Subcutaneous adipose tissue (tissue), 4 donors: ENCODE data around the gene BARHL2. TPM values are rescaled to one million over a fixed set of nuclear protein-coding genes. Genes with fewer than 3 reads are reported as not detected.

Experiments
- total RNA-seq, 4 donors: library from RNA; depleted of rRNA; stranded (reverse); fragments of >200 nt; gene quantifications; one replicate each; pipeline ENCODE4 v1.1.0, GENCODE V29; 2016
- TF ChIP-seq, protein P1 (sequence below): fragments of 450-650 bp; IDR thresholded peaks from one replicate; pipeline ENCODE4 v1.5.1; 2016; ENCODE audit warnings: low read depth, mild to moderate bottlenecking, control low read depth, antibody characterized with exemption, moderate library complexity

The BARHL2 gene
- total RNA-seq, result not detected

DNA sequence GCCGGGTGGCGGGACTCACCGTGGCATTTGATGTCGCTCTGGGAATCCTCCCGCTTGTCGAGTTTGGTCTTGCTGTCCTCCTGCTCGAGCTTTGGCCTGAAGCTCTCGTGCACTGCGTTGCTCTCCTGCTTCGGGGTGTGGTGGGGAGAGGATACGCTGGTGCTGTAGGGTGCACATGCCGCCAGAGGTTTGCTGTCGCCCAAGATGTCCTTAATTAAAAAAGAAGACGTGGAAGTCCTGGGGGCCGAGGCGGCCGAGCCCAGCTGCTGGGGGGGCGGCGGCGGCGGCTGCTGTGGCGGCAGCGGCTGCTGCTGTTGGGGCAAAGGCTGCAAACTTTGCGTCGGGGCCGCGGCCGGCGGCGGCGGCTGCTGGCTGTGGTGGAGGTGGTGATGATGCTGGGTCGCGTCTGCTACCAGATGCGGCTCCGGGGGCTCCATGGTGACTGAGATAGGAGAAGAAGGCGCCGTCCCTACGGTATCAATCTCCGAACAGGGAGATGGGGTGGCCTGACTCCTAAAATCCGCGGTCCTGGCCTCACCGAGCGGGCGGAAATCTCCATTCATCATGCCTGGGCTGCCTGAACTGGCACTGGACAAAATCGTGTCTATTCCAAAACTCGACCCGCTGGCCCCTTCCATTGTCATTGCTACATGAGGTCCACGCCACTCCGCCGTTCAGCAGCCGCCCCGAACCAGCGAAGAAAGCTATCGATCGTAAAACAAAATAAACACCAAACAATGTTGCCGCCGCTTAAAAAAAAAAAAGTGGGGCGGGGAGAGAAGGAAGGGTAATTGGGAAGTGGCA lies at the start of gene BARHL2:
BARHL2 (minus strand) TSS at position 751 of the 804 bp plus-strand sequence; CDS start at position 644, 107 bp downstream.
- TF ChIP-seq, protein P1, sequence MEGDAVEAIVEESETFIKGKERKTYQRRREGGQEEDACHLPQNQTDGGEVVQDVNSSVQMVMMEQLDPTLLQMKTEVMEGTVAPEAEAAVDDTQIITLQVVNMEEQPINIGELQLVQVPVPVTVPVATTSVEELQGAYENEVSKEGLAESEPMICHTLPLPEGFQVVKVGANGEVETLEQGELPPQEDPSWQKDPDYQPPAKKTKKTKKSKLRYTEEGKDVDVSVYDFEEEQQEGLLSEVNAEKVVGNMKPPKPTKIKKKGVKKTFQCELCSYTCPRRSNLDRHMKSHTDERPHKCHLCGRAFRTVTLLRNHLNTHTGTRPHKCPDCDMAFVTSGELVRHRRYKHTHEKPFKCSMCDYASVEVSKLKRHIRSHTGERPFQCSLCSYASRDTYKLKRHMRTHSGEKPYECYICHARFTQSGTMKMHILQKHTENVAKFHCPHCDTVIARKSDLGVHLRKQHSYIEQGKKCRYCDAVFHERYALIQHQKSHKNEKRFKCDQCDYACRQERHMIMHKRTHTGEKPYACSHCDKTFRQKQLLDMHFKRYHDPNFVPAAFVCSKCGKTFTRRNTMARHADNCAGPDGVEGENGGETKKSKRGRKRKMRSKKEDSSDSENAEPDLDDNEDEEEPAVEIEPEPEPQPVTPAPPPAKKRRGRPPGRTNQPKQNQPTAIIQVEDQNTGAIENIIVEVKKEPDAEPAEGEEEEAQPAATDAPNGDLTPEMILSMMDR, result no peak

DNA sequence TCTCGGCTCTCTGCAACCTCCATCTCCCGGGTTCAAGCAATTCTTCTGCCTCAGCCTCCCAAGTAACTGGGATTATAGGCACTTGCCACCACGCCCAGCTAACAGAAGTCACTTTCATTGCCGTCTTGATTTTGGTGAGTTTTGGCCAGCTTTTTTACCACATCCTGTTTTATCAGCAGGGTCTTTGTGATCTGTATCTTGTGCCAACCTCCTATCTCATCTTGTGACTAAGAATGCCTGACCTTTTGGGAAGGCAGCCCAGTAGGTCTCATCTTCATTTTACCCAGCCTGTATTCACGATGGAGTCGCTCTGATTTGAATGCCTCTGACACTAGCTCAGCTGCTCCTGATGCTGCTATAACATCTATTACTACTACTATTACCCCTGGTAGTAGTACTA lies 46.8 kb upstream of the BARHL2 start:
- TF ChIP-seq, protein P1, result no peak

DNA sequence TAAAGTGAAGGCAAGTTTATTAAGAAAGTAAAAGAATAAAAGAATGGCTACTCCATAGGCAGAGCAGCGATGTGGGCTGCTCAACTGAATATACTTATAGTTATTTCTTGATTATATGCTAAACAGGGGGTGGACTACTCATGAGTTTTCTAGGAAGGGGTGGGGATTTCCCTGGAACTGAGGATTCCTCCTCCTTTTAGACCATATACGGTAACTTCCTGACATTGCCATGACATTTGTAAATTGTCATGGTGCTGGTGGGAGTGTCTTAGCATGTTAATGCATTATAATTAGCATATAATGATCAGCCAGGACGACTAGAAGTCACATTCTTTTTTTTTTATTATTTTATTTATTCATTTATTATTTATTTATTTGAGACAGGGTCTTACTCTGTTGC lies 46.4 kb upstream of the BARHL2 start:
- TF ChIP-seq, protein P1, result no peak

DNA sequence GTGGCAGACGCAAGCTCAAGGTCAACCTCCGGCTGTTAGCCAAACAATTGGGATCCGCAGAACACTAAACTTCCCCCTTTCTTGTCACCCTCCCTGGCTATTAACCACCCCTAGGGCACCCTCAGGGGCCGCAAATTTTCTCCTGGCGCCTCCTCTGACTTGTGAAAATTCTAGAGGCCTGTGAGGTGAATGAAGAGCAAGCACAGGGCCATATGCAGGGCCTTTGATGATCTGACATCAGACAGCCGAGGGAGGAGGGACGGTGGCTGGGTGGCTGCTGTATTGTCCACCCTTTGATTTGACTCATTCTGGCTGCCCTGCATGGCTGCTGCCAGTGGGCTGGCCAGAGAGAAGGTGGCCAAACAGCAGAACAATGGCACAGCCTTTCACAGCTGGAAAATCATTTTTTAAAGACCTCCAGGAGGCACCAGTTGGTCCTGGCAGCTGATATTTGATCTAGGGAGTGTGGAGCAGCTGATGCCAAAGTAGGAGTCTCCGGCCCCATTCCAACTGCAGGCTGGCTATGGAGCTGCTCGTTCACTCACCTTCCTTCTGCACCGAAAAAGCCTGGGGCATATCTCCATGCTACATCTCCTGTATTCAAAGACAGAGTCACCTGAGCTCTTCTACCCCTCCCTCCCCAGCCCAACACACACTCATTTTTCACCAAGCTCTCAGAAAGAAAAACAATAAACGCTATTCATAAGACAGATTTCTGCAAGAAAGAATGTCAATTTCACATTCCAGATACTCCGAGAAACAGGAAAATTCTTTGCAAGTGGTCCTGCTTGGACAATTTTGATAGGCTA lies 44.9 kb upstream of the BARHL2 start:
- TF ChIP-seq, protein P1, result no peak

DNA sequence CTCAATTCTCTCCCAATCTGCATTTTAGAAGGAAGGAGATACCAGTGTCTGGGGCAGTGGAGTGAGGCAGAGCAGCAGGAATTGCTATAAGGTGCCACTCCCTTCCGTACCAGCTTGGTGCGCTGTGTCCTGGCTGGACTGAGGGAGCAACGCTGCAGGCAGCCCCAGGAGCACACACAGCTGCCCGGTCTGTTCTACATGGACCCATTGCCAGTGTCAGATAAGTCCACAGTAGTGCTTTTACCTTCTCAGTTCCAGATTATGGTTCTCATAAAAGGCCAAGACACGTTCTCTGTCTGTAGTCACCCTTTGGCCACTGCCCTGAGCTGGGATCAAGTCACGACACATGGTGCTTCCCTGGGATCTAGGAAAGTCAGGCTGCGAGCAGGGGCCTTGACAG lies 44.1 kb upstream of the BARHL2 start:
- TF ChIP-seq, protein P1, result no peak

DNA sequence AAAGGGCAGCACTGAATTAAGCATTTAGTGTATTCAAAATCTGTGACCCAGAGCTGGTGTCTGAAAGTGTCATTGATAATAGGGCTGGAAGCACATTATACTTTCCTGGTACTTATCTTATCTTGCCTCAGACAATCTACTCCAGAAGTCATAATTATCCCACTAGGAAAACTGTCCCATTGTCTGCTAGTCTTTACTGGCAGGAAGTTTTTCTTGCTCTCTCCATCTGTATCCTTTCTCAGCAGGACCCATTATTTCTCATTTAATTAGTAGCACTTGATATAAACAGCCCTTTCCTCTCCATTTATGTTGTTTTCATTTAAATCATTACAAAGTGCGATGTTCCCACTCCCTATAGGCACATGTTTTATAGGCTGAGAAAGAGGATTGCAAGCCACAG lies 36.5 kb upstream of the BARHL2 start:
- TF ChIP-seq, protein P1, result no peak

DNA sequence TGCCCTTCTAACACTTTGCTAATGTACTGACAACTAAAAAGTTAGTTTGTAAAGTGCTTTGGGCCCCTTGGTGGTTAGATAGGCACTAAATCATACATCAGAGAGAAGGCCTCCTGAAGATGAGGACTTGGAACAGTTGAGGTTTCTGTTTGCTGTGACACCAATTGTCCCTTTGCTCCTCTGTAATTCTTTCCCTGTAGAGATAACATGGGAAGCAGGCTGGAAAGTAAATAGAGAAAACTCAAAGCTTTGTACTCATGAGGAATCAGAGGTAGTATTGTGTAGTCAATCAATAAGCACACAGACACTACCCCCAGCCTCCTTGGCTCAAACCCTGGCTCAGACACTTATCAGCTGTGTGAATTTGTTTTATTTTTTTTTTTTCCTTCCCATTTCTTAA lies 31.6 kb upstream of the BARHL2 start:
- TF ChIP-seq, protein P1, result no peak
